UCSD-AML1 (cell line): Measurements from ENCODE around the gene SPAG5.

Experiments used
- DNase-seq: peaks from one replicate; lab custom pipeline; 2025; ENCODE audit not compliant: unreplicated experiment; lab: John Stamatoyannopoulos, UW

The SPAG5 gene

GRCh38 chr17:28572259-28573039, 26.4 kb downstream of the SPAG5 start:
- DNase-seq = no peak

- DNase-seq = peak; percentile 95
These were observed 27.3 kb downstream of the SPAG5 start, which contains the start of gene PIGS for GRCh38 chr17:28571361-28572122. Gene PIGS (minus strand): TSS chr17:28571524. CDS start chr17:28571496, 28 bp downstream.

GRCh38 chr17:28570716-28571360, 28.0 kb downstream of the SPAG5 start:
- DNase-seq = peak; percentile 42

- no peak for DNase-seq
These were observed 29.4 kb downstream of the SPAG5 start for GRCh38 chr17:28569446-28569845.

- DNase-seq = no peak
These were observed 31.2 kb downstream of the SPAG5 start for GRCh38 chr17:28567604-28568003.

- no peak for DNase-seq
These were observed 35.4 kb downstream of the SPAG5 start for GRCh38 chr17:28563475-28563874.

- DNase-seq = no peak
These were observed 43.8 kb downstream of the SPAG5 start for GRCh38 chr17:28555022-28555421.

- no peak for DNase-seq
These were observed 44.3 kb downstream of the SPAG5 start for GRCh38 chr17:28554565-28554964.

- no peak for DNase-seq
These were observed 45.8 kb downstream of the SPAG5 start for GRCh38 chr17:28553000-28553505.

- peak; percentile 87 for DNase-seq
These were observed 46.4 kb downstream of the SPAG5 start, which contains the start of gene UNC119 for GRCh38 chr17:28552176-28552999. Gene UNC119 (minus strand): TSS chr17:28552624. CDS start chr17:28552557, 67 bp downstream.

- DNase-seq = no peak
These were observed 47.2 kb downstream of the SPAG5 start for GRCh38 chr17:28551421-28552175.

GRCh38 chr17:28550858-28551257, 48.0 kb downstream of the SPAG5 start:
- DNase-seq = no peak

- DNase-seq = peak; percentile 49
These were observed 49.3 kb downstream of the SPAG5 start for GRCh38 chr17:28549236-28550132.

GRCh38 chr17:28548417-28549130, 50.3 kb downstream of the SPAG5 start:
- no peak for DNase-seq

GRCh38 chr17:28547623-28548416, 51.0 kb downstream of the SPAG5 start:
- peak; percentile 86 for DNase-seq

GRCh38 chr17:28547096-28547622, 51.7 kb downstream of the SPAG5 start:
- no peak for DNase-seq

GRCh38 chr17:28545787-28546415, 52.9 kb downstream of the SPAG5 start:
- DNase-seq = no peak
